Motor neuron (in vitro differentiated cells): Measurements from ENCODE around the gene SLC13A3. TPM values are rescaled to one million over a fixed set of nuclear protein-coding genes. Genes with fewer than 3 reads are reported as not detected.

Experiments used
- ATAC-seq, 8 experiments: fragments of 200-7000 bp; cut with Tn5 transposase; replicated peaks in 6 of 8; 2 replicates each; pipeline ENCODE4 v1.8.0; 2021; ENCODE audit warnings: mild to moderate bottlenecking in 8 of 8, moderate library complexity in 8 of 8
- H3K27ac ChIP-seq, 2 donors: fragments of 250-450 bp; sonication (Bioruptor Pico); 2 replicates each; pipeline ENCODE4 v1.9.0; 2021; ENCODE audit warnings: antibody characterized with exemption in 2 of 2, mild to moderate bottlenecking in 2 of 2, moderate library complexity in 1 of 2
- H3K4me1 ChIP-seq, 2 donors: fragments of 250-450 bp; sonication (Bioruptor Pico); replicated peaks in 1 of 2; 2 replicates each; pipeline ENCODE4 v1.6.1; 2021; ENCODE audit warnings: antibody characterized with exemption in 2 of 2, mild to moderate bottlenecking in 2 of 2, moderate library complexity in 1 of 2
- H3K4me3 ChIP-seq, 5 donors: fragments of 250-450 bp; sonication (Bioruptor Pico); 2 replicates each; pipeline ENCODE4 v1.9.0; 2021; ENCODE audit warnings: antibody characterized with exemption in 5 of 5, mild to moderate bottlenecking in 5 of 5, moderate library complexity in 4 of 5
- WGBS, 10 experiments: fragments of 450-650 bp; shearing (Covaris generic); methylation state at CpG; one replicate each; pipeline ENCODE4 v1.0.0; 2022; 5-methylcytosine and 5-hydroxymethylcytosine counted together
- in situ Hi-C, 9 experiments: fragments of 400-800 bp; cut with MboI; loops; one replicate each; pipeline ENCODE4 v1.15.0; 2021; ENCODE audit warnings: low sequenced_read_pairs in 9 of 9, low pct_unique_long_range_greater_than_20kb in 2 of 9; ENCODE audit not compliant: unreplicated experiment in 9 of 9
- total RNA-seq, 8 experiments: library from RNA; unstranded; fragments of 300-600 nt; gene quantifications; 2 replicates each; pipeline versions ENCODE4 v1.2.3 to v1.2.4, GENCODE V29; 2022

The SLC13A3 gene
- total RNA-seq, 8 experiments from 2014 or later: 0.97 to 5.0 (median 3.0) TPM

DNA sequence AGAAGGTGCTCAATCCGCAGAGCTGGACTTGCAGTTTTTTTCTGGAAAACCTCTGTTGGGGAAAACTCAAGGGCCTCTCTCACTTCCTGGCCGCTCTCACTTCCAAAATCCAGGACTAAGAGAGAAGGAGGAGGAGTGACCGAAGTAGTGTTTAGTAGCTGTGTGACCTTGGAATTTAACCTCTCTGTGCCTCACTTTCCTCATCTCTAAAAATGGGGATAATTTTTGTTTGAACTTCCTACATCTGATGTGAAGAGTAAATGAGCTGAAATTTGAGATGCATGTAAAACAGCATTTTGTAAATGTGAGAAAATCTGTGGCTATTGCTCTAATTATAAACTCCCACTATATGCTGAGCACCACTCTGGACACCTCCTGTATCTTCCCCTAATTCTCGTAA, 5.1 kb downstream of the SLC13A3 start:
- 49 to 100% (median 83%) methylated on average over 1 to 4 of the region's 4 CpGs; no CpG with 5 or more reads in 1 of the 10 experiments for WGBS, 10 experiments

DNA sequence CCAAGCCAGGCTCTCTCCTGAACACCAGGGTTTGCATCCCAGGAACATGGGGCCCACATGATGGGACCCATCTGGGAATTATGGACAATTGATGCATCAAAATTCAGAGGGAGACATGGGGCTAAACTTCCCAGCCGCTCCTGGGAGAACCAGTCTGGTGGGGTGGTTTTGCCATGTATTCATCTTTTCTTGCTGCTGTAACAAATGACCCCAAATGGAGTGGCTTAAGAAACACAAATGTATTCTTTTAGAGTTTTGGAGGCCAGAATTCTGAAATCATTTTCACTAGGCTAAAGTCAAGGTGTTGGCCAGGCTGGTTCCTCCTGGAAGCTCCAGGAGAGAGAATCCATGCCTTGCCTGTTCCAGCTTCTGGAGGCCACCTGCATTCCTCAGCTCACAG, 6.5 kb downstream of the SLC13A3 start:
- 40 to 100% (median 83%) methylated on average over 1 of the region's 1 CpG; no CpG with 5 or more reads in 7 of the 10 experiments for WGBS, 10 experiments
- no peak overlapping the region for H3K27ac ChIP-seq
- in situ Hi-C loops: no loop called here
- no peaks in the 10 kb centered on the region for H3K4me1 ChIP-seq
- no peak overlapping the region for H3K4me3 ChIP-seq
- ATAC-seq: no peak

More for the DNA sequence above, 5.1 kb downstream of the SLC13A3 start:
- ATAC-seq: no peak
- Histone ChIP-seq H3K27ac (no peak overlapping the region), H3K4me3 (no peak overlapping the region), H3K4me1 (no peaks in the 10 kb centered on the region)
- in situ Hi-C loops: no loop called here

DNA sequence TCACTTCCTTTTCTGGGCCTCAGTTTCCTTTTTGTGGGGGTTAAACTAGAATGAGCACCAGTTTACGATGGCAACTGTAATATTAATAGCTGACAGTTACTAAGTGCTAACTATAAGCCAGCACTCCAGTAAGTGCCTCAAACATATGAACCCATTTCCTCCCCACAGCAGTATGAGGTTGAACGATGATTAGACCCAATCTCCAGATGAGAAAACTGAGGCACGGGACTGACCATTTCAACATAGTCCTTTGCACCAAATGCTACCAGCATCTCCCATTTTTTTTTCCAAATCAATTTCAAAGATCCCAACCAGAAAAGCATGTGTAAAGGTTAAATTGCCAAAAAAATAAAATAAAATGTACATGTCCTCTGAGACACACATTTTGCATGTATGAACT, 7.1 kb downstream of the SLC13A3 start:
- in situ Hi-C loops: no loop called here
- Histone ChIP-seq H3K27ac (no peak overlapping the region), H3K4me1 (no peaks in the 10 kb centered on the region), H3K4me3 (no peak overlapping the region)
- 83 to 100% (median 96%) methylated on average over 1 to 3 of the region's 3 CpGs; no CpG with 5 or more reads in 2 of the 10 experiments for WGBS, 10 experiments
- ATAC-seq: no peak

DNA sequence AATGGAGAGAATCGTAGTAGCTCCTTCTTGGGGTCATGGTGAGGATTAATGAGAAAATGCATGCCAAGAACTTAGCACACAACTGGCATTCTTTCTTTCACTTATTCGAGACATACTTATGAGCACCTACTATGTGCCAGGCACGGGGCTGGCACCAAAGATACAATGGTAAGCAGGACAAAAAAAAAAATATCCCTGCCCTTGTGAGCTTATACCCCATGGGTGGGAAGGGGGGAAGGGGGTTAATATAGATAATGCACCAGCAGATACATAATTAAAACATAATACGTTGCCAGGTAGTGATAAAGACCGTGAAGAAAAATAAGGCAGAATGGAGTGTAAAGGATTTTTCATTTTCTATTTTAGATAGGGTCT, 8.3 kb downstream of the SLC13A3 start:
- 45 to 100% (median 89%) methylated on average over 1 to 5 of the region's 5 CpGs; no CpG with 5 or more reads in 2 of the 10 experiments for WGBS, 10 experiments
- Histone ChIP-seq H3K27ac (no peak overlapping the region), H3K4me1 (no peaks in the 10 kb centered on the region), H3K4me3 (no peak overlapping the region)
- ATAC-seq: no peak
- in situ Hi-C loops: no loop called here

DNA sequence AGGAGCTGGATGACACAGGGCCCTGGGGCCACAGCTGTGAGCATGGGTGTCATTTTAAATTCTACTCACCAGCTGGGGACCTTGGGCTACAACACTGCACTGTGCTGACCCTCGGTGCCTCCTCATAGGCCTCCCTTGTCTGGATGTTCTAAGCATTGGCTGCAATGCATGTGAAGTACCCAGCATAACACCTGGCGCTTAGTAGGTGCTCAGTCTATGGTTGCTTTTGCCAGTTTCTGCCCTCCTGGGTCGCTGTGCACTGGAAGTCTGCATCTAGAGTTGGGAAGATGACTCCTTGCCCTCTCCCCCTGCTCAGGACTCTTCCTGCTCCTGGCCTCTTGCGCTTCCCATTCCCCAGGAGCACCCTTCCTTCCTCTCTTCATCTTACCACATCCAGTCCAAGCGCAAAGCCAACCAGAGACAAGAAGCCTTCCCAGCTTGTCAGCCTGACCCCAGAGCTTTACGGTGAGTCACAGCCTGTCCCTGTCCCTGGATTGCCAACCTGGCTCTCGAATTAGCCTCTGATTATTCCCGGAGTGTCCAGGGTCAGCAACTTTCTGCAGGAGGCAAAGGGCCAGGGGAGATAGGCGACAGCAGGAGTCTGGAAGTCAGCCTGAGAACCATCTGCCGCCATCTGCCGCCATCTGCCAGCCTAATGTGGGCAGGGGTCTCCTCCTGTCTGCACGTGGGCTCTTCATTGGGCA, 8.8 kb downstream of the SLC13A3 start:
- H3K4me3 ChIP-seq: no peak overlapping the region
- in situ Hi-C loops: no loop called here
- no peak for ATAC-seq
- no peaks in the 10 kb centered on the region for H3K4me1 ChIP-seq
- no peak overlapping the region for H3K27ac ChIP-seq
- 50 to 94% (median 85%) methylated on average over 2 to 7 of the region's 12 CpGs; no CpG with 5 or more reads in 4 of the 10 experiments for WGBS, 10 experiments

DNA sequence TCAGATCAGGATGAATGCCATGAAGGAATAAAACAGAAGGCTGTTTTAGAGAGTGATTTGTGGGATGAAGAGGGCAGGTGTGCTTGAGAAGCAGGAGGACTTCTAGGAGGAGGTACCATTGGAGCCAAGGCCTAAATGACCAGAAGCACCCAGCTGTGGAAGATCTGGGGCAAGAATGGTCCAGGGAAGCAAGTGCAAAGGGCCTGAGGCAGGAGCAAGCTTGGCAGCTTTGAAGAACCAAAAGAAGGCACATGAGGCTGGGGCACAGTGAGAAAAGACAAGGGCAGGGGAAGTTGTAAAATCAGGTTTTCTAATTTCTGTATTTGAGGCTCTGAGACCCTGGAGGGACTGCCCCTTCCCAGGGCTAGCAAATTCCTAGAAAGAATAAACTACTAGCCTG, 9.8 kb downstream of the SLC13A3 start:
- Histone ChIP-seq H3K27ac (no peak overlapping the region), H3K4me3 (no peak overlapping the region), H3K4me1 (no peaks in the 10 kb centered on the region)
- in situ Hi-C loops: no loop called here
- ATAC-seq: no peak

DNA sequence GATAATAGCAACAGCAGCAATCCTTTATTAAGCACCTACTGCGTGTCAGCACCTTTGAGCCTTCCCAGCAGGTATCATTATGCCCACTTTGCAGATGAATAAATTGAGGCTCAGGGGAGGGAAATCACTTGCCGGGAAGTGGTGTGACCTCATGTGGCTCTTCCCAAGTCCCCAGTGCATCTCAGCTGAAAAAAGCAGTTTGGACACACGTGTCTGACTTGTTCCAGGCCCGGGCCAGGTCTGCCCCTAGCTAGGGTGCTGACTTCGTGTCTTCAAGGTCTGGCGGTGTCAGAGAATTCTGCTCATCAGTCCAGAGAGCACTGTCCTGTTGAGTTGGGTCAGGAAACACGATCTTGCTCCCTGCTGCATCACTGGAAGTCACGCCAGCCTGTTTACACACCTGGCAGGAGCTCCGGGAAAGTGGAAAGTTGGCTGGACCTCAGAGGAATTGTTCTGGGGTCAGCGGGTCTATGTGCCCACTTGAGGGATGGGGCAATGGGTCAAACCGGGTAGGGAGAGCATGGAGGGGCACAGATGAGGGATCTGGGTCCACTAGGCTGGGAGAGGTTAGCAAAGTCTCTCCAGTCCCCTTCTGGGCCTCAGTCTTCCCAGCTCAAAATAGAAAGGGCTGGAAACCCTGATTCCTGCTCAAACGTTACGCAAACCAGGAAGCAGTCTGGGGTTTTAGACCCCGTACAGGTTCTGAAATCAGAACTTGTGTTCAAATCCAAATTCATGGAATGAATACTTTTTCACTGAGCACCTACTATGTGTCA, 10.5 kb downstream of the SLC13A3 start:
- no peak overlapping the region for H3K27ac ChIP-seq
- 34 to 90% (median 81%) methylated on average over 1 to 11 of the region's 14 CpGs; no CpG with 5 or more reads in 2 of the 10 experiments for WGBS, 10 experiments
- H3K4me3 ChIP-seq: no peak overlapping the region
- in situ Hi-C loops: no loop called here
- ATAC-seq: no peak
- H3K4me1 ChIP-seq: no peaks in the 10 kb centered on the region

DNA sequence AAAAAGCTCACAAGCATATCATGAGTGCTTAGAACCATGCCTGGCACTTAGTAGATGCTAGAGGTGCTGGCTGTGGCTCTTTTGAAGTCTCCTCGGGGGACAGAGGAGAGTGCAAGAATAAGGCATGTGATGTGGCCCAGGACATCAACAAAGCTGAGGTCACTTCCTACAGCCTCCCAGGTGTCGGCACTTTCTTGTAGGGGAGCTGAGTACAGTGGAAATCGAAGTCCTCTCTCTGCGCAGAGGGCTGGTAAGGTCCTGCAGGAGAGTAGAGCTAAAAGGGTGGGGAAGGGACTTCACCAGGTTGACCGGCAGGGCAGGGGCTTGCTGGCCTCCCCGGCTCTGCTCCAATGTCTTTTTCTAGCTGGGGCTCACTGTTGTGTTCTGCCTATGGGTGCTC, 11.2 kb downstream of the SLC13A3 start:
- Histone ChIP-seq H3K27ac (no peak overlapping the region), H3K4me3 (no peak overlapping the region), H3K4me1 (no peaks in the 10 kb centered on the region)
- in situ Hi-C loops: no loop called here
- ATAC-seq: no peak
- WGBS, 10 experiments: 46 to 93% (median 82%) methylated on average over 2 to 6 of the region's 6 CpGs; no CpG with 5 or more reads in 4 of the 10 experiments

DNA sequence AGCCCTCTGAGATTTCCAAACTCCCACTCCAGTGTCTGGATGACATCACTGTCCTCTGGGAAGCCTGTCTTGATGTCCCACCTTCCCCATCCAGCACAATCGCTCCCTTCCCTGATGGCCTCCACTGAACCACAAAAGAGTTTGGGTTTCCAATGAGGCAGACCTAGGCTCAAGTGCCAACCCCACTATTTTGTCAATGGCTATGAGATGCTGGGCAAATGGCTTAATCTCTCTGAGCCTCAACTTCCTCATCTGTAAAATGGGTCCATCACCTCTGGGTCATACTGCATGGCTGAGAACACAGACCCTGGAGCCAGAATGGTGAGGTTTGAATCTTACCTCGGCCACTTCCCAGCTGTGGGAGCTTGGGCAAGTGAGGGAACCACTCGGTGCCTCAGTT, 11.7 kb downstream of the SLC13A3 start:
- no peak overlapping the region for H3K4me3 ChIP-seq
- H3K4me1 ChIP-seq: no peaks in the 10 kb centered on the region
- in situ Hi-C loops: no loop called here
- no peak overlapping the region for H3K27ac ChIP-seq
- WGBS, 10 experiments: 60 to 100% (median 78%) methylated on average over 1 to 3 of the region's 3 CpGs; no CpG with 5 or more reads in 4 of the 10 experiments
- ATAC-seq: no peak

DNA sequence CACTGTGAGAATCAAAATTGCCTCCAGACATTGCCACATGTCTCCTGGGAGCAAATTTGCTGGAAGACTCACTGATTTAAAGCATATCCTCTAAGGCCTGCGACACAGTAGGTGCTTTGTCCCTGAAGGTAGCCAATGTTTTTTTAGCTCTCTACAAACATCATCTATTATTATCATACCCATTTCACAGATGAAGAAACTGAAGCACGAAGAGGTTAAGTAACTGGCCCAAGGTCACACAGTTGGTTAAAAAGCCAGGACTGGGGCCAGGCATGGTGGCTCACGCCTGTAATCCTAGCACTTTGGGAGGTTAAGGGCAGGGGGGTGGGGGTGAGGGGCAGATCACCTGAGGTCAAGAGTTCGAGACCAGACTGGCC, 12.4 kb downstream of the SLC13A3 start:
- no peak overlapping the region for H3K27ac ChIP-seq
- no peak for ATAC-seq
- in situ Hi-C loops: no loop called here
- 31 to 100% (median 100%) methylated on average over 1 to 3 of the region's 4 CpGs; no CpG with 5 or more reads in 7 of the 10 experiments for WGBS, 10 experiments
- H3K4me3 ChIP-seq: no peak overlapping the region
- H3K4me1 ChIP-seq: no peaks in the 10 kb centered on the region

DNA sequence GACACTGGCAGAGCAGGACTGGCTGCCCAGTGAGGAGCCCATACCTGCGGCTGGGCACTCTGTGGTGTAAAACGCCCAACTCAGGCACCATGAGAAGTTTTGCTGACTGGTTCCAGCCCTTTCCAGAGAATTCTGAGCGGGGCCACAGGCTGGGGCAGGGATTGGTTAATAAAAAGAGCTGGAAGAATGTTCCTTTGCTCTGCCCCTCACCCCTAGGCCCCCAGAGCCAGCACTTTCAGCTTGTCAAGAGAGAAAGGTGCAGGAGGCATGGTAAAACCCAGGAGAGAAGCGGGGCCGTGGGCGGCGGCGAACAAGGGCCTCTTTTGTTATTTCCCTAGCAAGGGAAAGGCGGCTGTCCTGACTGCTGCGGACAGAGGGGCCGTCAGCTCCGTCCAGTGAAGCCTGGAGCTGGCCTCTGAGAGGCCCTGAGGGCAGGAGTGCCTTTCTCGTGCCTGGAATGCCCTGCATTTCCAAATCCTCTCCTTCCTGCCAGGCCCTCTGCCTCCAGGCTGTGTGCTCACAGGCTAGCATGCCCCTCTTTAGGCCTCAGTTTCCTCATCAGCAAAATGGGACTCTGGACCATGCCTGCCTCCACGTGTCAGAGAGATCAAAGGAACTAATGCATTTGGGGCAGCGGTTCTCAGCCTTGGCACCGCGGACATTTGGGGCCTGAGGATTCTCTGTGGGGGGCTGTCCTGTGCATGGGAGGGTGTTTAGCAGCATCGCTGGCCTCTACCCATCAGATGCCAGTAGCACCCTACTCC, 12.9 kb downstream of the SLC13A3 start:
- H3K27ac ChIP-seq: no peak overlapping the region
- ATAC-seq: peak in 3 of 8 experiments; percentile 24 to 40 (median 30)
- 36 to 100% (median 69%) methylated on average over 1 to 15 of the region's 18 CpGs; no CpG with 5 or more reads in 4 of the 10 experiments for WGBS, 10 experiments
- H3K4me1 ChIP-seq: no peaks in the 10 kb centered on the region
- in situ Hi-C loops: no loop called here
- H3K4me3 ChIP-seq: no peak overlapping the region

DNA sequence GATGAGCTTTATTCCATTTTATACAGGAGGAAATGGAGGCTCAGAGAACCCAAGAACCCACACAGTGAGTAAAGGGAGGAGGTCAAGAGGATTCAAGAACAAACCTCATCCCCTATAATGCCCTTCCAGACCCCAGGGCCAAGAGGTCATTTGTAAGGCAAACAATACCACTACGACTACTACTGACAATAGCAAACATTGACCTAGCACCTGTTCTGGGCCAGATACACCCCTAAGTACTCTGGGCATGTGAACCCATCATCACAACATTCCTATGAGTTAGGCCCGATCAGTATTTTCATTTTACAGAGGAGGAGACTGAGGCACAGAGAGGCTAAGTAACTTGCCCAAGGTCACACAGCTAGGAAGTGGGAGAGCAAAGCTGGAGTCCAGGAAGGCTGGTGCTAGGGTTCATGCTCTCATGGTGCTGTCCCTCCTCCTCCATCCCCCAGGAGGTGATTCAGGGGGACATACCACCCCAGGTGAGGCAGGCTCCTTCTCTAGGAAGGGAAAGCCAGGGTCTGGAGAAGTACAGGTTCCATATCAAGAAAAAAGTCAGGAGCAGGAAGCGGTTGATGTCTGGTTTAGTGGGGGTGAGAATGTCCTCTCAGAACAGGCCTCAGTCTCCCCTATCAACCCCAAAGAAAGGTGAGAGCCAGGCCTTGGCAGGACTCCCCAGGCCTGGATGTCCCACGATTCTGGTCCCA, 13.7 kb downstream of the SLC13A3 start:
- 51 to 100% (median 83%) methylated on average over 1 to 3 of the region's 4 CpGs; no CpG with 5 or more reads in 3 of the 10 experiments for WGBS, 10 experiments
- no peak overlapping the region for H3K27ac ChIP-seq
- ATAC-seq: no peak
- H3K4me1 ChIP-seq: no peaks in the 10 kb centered on the region
- in situ Hi-C loops: no loop called here
- H3K4me3 ChIP-seq: no peak overlapping the region
